ENCODE measurements around the gene LSM14B. TPM values are rescaled to one million over a fixed set of nuclear protein-coding genes. Genes with fewer than 3 reads are reported as not detected.

Gene LSM14B
- 10 to 100 TPM; 28.0 to 52.5 (median 36.2) TPM for total RNA-seq

GRCh38 chr20:62121776-62122653 is at the start of gene LSM14B:
LSM14B (plus strand) TSS chr20:62122475; CDS start chr20:62122667, 192 bp downstream.
- in situ Hi-C loops (cut with MboI; ENCODE audit: low sequenced_read_pairs in 4 of 4): loop anchor here in 1 of 4 donors (10.0 kb wide), 1 partner anchor 57 kb away; the partner anchor contains the start of gene TAF4
- Histone ChIP-seq H3K27me3 (no peaks in the 10 kb centered on the region), H3K27ac (peak within 1 kb of the TSS; percentile 95 to 98 (median 96)), H3K4me1 (peaks cover 45 to 56% of the 10 kb centered on the region in 2 donors), H3K36me3 (peaks cover 0 to 26% of the 10 kb centered on the region in 2 donors), H3K9me3 (no peaks in the 10 kb centered on the region), H3K4me3 (peak within 1 kb of the TSS; percentile 69 to 86 (median 74))
- intact Hi-C loops (cut with DNase I; ENCODE audit: low total_unique reads): loop anchor here (1.0 to 2.0 kb wide), 4 partner anchors 21 to 116 kb away; partner anchors contain the start of genes MTG2, OSBPL2, PSMA7 and SS18L1
- peak; percentile 92 to 96 for DNase-seq
- peak; percentile 68 to 71 for ATAC-seq
- TF ChIP-seq POLR2A (IDR thresholded peaks at IDR 0.05): peak; percentile 83 to 86
- TF ChIP-seq CTCF (IDR thresholded peaks at IDR 0.05 in 4 of 5, conservative IDR thresholded peaks at IDR 0.05 in 1 of 5): peak in 1 of 5 experiments; percentile 21

GRCh38 chr20:62073323-62073722 is 49.0 kb upstream of the LSM14B start:
- Histone ChIP-seq H3K27ac (no peak overlapping the region), H3K4me3 (no peak overlapping the region), H3K36me3 (no peaks in the 10 kb centered on the region), H3K9me3 (no peaks in the 10 kb centered on the region), H3K27me3 (no peaks in the 10 kb centered on the region), H3K4me1 (peaks cover 7 to 13% of the 10 kb centered on the region in 2 donors)
- ATAC-seq (no peak), DNase-seq (no peak)
- intact Hi-C loops (cut with DNase I; ENCODE audit: low total_unique reads): no loop called here
- in situ Hi-C loops (cut with MboI; ENCODE audit: low sequenced_read_pairs in 4 of 4): no loop called here
- no peak for TF ChIP-seq POLR2A (IDR thresholded peaks at IDR 0.05)
- TF ChIP-seq CTCF (IDR thresholded peaks at IDR 0.05 in 4 of 5, conservative IDR thresholded peaks at IDR 0.05 in 1 of 5): no peak

- no peaks in the 10 kb centered on the region for H3K9me3 ChIP-seq
- H3K4me1 ChIP-seq: peaks cover 3 to 7% of the 10 kb centered on the region in 2 donors
- H3K27me3 ChIP-seq: no peaks in the 10 kb centered on the region
- TF ChIP-seq POLR2A (IDR thresholded peaks at IDR 0.05) (no peak), CTCF (IDR thresholded peaks at IDR 0.05 in 4 of 5, conservative IDR thresholded peaks at IDR 0.05 in 1 of 5) (no peak)
- no peak overlapping the region for H3K27ac ChIP-seq
- DNase-seq (no peak), ATAC-seq (no peak)
- intact Hi-C loops (cut with DNase I; ENCODE audit: low total_unique reads) (no loop called here), in situ Hi-C loops (cut with MboI; ENCODE audit: low sequenced_read_pairs in 4 of 4) (loop anchor here in 1 of 4 donors (5.0 kb wide), 1 partner anchor 38 kb away; no protein-coding TSS in a partner anchor)
- no peak overlapping the region for H3K4me3 ChIP-seq
- H3K36me3 ChIP-seq: no peaks in the 10 kb centered on the region
Observed at GRCh38 chr20:62079166-62079565, 43.1 kb upstream of the LSM14B start.

- Histone ChIP-seq H3K27me3 (no peaks in the 10 kb centered on the region), H3K9me3 (no peaks in the 10 kb centered on the region), H3K4me3 (peak overlapping the region in 2 of 4 donors; percentile 11 to 24), H3K36me3 (no peaks in the 10 kb centered on the region), H3K27ac (peak overlapping the region; percentile 54 to 81 (median 69)), H3K4me1 (peaks cover 3 to 7% of the 10 kb centered on the region in 2 donors)
- peak; percentile 35 to 57 for DNase-seq
- TF ChIP-seq POLR2A (IDR thresholded peaks at IDR 0.05) (peak in 1 of 2 donors; percentile 42), CTCF (IDR thresholded peaks at IDR 0.05 in 4 of 5, conservative IDR thresholded peaks at IDR 0.05 in 1 of 5) (no peak)
- in situ Hi-C loops (cut with MboI; ENCODE audit: low sequenced_read_pairs in 4 of 4): no loop called here
- intact Hi-C loops (cut with DNase I; ENCODE audit: low total_unique reads): no loop called here
- ATAC-seq: peak; percentile 83 to 89
Observed at GRCh38 chr20:62080249-62080990, 41.9 kb upstream of the LSM14B start.
